Stimulated activated CD4-positive, alpha-beta T cell treated with anti-CD3 and anti-CD28 coated beads, TNF-alpha, amount 100 ng/mL, for 48 hours (primary cell): Measurements from ENCODE around the gene MAPKAPK2.
"Not testable (repeated sequence)": the region's sequence is repeated elsewhere in the genome, so short reads cannot be mapped to it uniquely, and the experiment has no call there.

Experiments
- DNase-seq, 3 donors: peaks; one replicate each; pipeline ENCODE4 v3.0.0-alpha.2; 2020; ENCODE audit warnings: low read depth in 3 of 3

MAPKAPK2 gene

DNA sequence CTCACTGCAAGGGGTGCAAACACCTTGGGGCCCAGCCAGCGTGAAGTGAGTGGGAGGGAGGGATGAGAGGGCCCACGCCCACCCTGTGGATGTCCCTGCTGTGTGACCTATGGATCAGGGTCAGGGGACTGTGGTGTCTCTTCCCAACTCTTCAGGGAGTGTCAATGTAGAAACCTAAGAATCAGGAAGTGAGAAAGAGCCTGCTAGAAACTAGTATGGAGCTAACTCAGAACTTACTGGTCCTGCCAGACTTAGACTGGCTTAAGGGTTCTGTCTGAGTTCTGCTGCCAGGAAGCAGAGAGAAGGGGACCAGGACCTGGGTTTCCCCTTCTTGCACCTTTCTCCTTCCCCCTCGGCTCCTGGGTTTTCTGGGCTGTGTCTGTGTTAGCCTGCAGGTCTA is 89.4 kb downstream of the MAPKAPK2 start:
- DNase-seq: no peak

DNA sequence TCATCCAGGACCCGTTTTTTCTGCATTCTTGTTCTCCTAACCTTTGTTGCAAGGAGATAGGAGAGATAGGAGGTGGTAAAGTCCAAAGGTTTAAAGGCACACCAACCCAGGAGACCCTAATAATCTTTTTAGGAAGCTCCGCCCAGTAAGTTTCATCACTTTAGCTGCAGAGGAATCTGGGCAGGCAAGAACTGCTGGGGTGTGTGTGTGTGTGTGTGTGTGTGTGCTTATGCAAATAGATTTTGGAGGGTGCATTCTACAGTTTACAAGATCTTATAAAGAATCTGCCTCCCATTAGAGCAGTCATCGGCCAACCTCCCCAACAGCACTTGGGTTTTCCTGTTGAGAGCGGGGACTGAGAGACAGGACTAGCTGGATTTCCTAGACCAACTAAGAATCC is 91.5 kb downstream of the MAPKAPK2 start:
- DNase-seq: no peak

DNA sequence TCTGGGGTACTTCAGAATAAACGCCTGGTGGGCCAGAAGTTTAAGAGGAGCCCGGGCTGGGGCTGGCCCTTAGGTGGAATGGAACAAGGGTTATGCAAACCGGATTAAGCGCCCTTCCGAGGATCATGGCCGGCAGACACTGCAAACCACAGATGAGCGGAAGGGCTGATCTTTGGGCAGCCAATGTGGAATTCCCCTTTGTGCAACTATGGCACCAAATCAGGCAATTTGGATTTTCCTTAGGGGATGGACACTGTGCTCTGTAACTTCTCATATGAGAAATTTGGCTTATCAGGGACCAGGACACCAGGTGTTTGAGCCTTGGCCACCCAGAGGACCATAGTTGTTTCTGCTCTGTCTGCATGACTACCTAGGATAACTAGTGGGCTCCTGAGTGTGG is 93.3 kb downstream of the MAPKAPK2 start:
- DNase-seq: no peak

DNA sequence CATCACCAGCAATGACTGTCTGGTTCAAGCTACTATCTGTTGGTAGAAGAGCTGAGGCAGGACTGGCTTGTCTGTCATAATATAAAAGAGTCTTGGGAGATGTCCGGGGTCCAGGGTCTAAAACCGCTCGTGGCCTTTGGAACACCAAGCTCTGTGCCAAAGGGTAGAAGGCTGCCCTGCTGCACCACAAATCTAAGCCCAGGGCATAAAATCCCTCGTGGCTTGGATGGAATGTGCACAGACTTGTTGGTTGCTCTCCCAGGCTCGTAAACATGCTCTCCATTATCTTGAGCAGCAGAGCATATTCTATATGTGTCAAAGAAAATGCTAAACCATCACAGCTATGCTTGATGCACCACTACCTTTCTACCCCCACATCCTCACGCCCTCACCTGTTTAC is 94.2 kb downstream of the MAPKAPK2 start:
- not testable (repeated sequence) for DNase-seq

GRCh38 chr1:206779638-206780037 is 94.9 kb downstream of the MAPKAPK2 start:
- DNase-seq: no peak

DNA sequence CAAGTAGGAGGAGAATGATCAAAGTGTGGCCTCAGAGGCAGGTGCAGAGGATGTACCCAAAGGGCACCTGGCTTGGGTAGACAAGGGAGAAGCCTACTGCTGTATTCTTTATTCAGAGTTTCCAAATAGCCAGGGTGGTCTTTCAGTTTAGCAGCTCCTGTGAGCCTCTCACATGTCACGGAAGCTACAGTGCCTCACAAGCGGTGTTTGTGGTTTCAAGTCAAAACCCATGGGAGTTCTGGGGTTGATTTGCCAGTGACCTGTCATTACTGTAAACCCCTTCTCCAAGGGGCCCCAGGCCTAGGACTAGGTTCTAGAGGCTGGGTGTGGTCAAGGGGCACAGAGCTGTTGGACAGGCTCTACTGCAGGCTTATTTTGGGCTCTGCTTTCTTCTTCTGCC is 97.7 kb downstream of the MAPKAPK2 start:
- no peak for DNase-seq

DNA sequence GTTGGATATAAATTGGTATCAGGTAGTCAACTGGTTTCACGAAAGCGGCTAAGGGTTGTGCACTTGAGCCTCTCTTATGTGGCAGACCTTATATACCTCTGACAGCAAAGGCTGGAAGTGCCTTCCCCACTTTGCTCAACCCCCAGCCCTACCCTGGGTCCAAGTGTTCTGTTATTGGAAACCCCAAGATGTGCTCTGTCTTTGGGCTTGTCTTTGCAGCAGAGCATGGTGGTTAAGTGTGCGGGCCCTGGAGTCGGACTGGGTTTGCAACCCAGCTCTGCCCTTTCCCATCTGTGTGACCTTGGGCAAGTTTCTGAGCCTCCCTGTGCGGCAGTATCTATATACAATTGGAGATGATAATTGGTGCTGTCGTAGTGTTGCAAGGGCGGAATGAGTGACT is 98.8 kb downstream of the MAPKAPK2 start:
- DNase-seq: no peak
